Raji (cell line): ENCODE data around the gene MOGAT3.

ENCODE experiments used
- POLR2A ChIP-seq: IDR thresholded peaks from 2 replicates; pipeline ENCODE4 v1.6.1; 2011; ENCODE audit warnings: low read depth, low read length, control low read depth; ENCODE audit not compliant: insufficient read depth

Gene MOGAT3

DNA sequence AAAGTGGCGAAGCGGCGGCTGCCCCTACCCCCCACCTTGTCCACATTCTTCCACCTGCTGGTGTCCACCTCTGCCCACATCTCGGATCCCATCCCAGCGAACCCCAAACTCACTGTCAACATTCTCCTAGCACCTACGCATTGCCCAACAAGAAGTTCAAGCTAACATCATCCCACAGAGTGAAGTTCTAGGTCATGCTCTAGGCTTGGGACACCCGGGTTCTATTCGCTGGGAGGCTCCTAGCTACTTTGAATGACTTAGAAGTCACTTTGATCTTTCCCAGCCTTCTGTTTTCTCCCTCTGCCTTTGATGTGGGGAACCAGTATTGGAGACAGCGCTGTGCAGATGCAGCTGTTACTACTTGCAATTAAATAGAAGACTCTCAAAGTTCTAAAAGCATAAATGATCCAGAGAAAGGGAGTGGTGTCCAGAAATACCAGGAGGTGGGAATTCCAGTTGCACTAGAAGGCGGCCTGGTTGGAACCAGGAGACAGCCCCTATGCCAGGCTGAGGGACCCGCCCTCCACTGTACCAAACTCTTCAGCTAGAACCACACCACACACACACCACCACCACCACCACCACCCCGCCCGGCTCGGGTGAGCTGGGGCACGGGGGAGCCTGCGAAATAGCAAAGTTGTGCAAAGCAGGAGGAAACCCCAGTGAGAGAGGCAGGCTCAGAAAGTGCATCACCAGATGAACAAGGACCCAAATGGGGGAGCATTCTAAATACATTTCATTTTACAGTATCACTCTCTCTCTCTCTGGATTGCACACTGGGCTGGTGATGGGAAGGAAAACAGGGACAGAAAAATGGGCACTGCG lies 30.0 kb downstream of the MOGAT3 start:
- no peak for TF ChIP-seq POLR2A

GRCh38 chr7:101169838-101170551 lies 30.8 kb downstream of the MOGAT3 start:
- no peak for TF ChIP-seq POLR2A

DNA sequence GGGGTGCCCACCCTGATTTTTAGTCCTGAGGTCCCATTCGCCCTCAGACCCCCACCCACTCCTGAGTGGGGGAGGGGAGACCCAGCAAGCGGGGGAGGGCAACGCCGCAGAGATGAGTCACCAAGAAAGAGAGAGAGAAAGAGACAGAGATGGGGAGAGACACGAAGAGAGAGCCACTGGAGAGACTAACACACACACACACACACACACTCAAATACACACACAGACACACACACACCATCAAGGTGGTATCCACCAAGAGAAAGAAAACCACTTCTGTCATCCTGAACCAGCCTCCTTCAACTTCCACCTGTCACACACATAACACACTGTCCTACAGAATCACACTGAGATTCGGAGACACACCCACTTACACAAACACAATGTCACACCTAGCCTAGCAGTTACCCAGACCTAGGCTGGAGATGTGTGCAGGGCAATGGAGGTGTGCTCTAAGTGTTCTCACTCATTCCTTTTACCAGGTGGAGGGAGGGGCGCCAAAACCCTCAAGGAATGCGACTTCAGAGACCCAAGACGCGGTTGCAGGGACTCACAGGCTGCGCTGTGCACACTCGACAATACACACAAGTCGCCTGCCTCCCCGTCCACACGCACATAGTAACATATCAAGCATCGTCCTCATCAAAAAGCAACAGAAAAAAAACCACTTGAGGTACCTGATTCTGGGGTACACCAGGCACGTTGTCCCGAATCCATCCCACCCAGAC lies 31.6 kb downstream of the MOGAT3 start:
- no peak for TF ChIP-seq POLR2A

GRCh38 chr7:101168412-101169049 lies 32.3 kb downstream of the MOGAT3 start:
- TF ChIP-seq POLR2A: no peak

- TF ChIP-seq POLR2A: peak; percentile 6; the same call in 1 of the 2 replicates
Observed at GRCh38 chr7:101167645-101168411, 33.0 kb downstream of the MOGAT3 start.

GRCh38 chr7:101166909-101167644 lies 33.8 kb downstream of the MOGAT3 start:
- 0 out of 2 replicates have a peak, but pooled peaks have one; percentile 8 for TF ChIP-seq POLR2A

- no peak for TF ChIP-seq POLR2A
Observed at GRCh38 chr7:101166648-101166908, 34.3 kb downstream of the MOGAT3 start.

- TF ChIP-seq POLR2A: 0 out of 2 replicates have a peak, but pooled peaks have one; percentile 14
Observed at GRCh38 chr7:101165958-101166647, 34.7 kb downstream of the MOGAT3 start.

- TF ChIP-seq POLR2A: peak; percentile 28; the same call in 1 of the 2 replicates
Observed at GRCh38 chr7:101165075-101165957, 35.5 kb downstream of the MOGAT3 start, which contains the start of gene VGF. VGF (minus strand) TSS chr7:101165569; CDS start chr7:101164843, 726 bp downstream.

DNA sequence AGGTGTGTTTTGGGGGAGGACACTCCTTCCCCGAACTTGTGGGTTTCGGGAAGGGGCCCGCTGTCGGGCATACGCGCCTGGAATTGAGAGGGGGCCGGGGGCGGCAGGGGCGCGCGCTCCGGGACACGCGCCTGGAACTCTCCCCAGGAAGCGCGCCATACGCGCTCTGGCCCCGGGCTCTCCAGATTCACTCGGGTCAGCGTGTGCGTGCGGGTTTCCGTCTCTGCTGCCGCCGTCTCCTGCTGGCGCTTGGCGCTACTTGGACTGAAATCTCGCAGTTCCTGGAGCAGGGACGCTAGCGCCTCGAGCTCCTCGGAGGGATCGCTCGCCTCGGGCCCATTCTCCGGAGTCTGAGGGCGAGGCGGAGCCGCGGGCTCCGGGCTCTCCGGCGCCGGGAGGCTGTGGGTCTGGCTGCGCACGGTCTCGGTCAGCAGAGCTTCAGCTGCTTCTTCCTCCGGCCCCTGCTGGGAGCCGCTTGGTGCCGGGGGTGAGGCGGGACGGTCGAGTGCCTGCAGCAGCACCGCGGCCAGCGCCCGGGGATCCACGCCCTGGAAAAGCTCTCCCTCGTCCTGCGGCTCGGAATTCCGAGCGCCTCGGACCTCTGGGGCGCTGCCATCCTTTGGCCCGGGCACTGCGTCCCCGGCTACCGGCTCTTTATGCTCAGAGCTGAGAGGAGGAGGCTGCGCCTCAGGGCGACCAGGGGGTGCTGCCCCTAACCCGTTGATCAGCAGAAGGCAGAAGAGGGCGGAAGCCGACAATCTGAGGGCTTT lies 36.6 kb downstream of the MOGAT3 start:
- no peak for TF ChIP-seq POLR2A

DNA sequence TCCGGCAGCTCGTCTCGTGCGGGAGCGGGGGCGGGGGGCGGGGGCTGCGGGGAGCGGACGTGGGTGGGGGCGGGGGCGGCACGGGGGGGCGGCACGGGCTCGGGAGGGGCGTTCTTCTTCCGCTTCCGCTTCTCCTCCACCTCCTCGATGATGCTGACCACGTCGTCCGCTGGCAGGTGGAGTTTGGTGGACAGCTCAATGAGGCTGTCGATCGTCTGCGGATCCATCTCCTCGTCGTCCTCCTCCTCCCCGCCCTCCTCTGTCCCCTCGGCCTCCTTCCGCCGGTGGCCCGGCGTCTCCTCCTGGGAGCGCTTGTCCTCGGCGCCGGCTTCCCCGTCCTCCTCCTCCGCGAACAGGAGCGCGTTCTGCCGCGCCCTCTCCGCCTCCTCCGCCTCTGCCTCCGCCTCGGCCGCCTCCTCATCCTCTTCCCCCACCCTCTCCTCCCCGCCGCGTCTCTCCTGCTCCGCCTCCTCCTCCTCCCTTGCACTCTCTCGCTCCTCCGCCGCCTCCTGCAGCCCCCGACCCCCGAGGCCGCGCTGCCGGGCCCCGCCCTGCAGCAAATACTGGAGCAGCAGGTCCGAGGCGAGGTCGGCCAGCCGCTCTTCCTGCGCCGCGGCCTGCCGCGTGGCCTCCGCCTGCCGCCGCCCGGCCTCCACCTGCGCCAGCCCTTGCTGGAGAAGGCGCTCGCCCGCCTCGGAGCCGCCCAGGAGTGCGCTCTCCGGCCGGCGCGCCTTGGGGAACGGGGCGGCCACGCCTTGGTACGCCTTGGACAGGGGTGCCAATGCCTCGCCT lies 37.4 kb downstream of the MOGAT3 start:
- peak; percentile 75 for TF ChIP-seq POLR2A
